SIG-M5 treated with dmso at 0.1 percent for 504 hours (cell line): Measurements from ENCODE around the gene FRAS1.
"Not testable (repeated sequence)": the region's sequence is repeated elsewhere in the genome, so short reads cannot be mapped to it uniquely, and the experiment has no call there.

ENCODE experiments used
- DNase-seq: peaks from one replicate; lab custom pipeline; 2025; ENCODE audit not compliant: unreplicated experiment; lab: John Stamatoyannopoulos, UW

The FRAS1 gene

GRCh38 chr4:78165758-78166157 lies 108.6 kb downstream of the FRAS1 start:
- DNase-seq, result no peak

GRCh38 chr4:78166622-78167021 lies 109.5 kb downstream of the FRAS1 start:
- DNase-seq, result no peak

GRCh38 chr4:78167510-78167909 lies 110.4 kb downstream of the FRAS1 start:
- no peak for DNase-seq

- DNase-seq, result no peak
Observed at GRCh38 chr4:78168029-78168428, 110.9 kb downstream of the FRAS1 start.

GRCh38 chr4:78169728-78170127 lies 112.6 kb downstream of the FRAS1 start:
- DNase-seq, result no peak

- DNase-seq, result no peak
Observed at GRCh38 chr4:78171482-78171881, 114.4 kb downstream of the FRAS1 start.

- no peak for DNase-seq
Observed at GRCh38 chr4:78174891-78175290, 117.8 kb downstream of the FRAS1 start.

GRCh38 chr4:78179196-78179595 lies 122.1 kb downstream of the FRAS1 start:
- no peak for DNase-seq

- DNase-seq, result not testable (repeated sequence)
Observed at GRCh38 chr4:78181681-78182234, 124.6 kb downstream of the FRAS1 start.

GRCh38 chr4:78184584-78184983 lies 127.5 kb downstream of the FRAS1 start:
- DNase-seq, result no peak

- no peak for DNase-seq
Observed at GRCh38 chr4:78185117-78185516, 128.0 kb downstream of the FRAS1 start.

- DNase-seq, result no peak
Observed at GRCh38 chr4:78186597-78187543, 129.7 kb downstream of the FRAS1 start.

- no peak for DNase-seq
Observed at GRCh38 chr4:78190068-78190467, 132.9 kb downstream of the FRAS1 start.

GRCh38 chr4:78190595-78190994 lies 133.5 kb downstream of the FRAS1 start:
- DNase-seq, result no peak

- no peak for DNase-seq
Observed at GRCh38 chr4:78197947-78198346, 140.8 kb downstream of the FRAS1 start.

GRCh38 chr4:78199984-78200383 lies 142.9 kb downstream of the FRAS1 start:
- DNase-seq, result no peak

GRCh38 chr4:78200949-78201348 lies 143.8 kb downstream of the FRAS1 start:
- DNase-seq, result no peak

- DNase-seq, result no peak
Observed at GRCh38 chr4:78204176-78204575, 147.1 kb downstream of the FRAS1 start.

GRCh38 chr4:78205591-78205990 lies 148.5 kb downstream of the FRAS1 start:
- no peak for DNase-seq

- no peak for DNase-seq
Observed at GRCh38 chr4:78207541-78207940, 150.4 kb downstream of the FRAS1 start.

GRCh38 chr4:78207951-78208350 lies 150.8 kb downstream of the FRAS1 start:
- DNase-seq, result no peak

- not testable (repeated sequence) for DNase-seq
Observed at GRCh38 chr4:78208896-78209295, 151.8 kb downstream of the FRAS1 start.
